Transverse colon (tissue), 4 donors: ENCODE results near the gene TAOK3. TPM values are rescaled to one million over a fixed set of nuclear protein-coding genes. Genes with fewer than 3 reads are reported as not detected.
A peak's percentile ranks its signal among the peaks of the same experiment; 100 is the strongest.
"Not testable (repeated sequence)": the region's sequence is repeated elsewhere in the genome, so short reads cannot be mapped to it uniquely, and the experiment has no call there.

ENCODE experiments used
- DNase-seq: peaks from one replicate; pipeline ENCODE4 v3.0.0-alpha.2; 2019
- H3K27ac ChIP-seq, 4 donors: fragments of 200-600 bp; sonication (generic); 2 replicates each; pipeline ENCODE4 v1.5.1; 2016 to 2018; ENCODE audit warnings: inconsistent platforms in 4 of 4
- H3K27me3 ChIP-seq: fragments of 200-600 bp; sonication (generic); 2 replicates; pipeline ENCODE4 v1.5.1; 2017; ENCODE audit warnings: inconsistent platforms
- H3K36me3 ChIP-seq, 4 donors: fragments of 200-600 bp; sonication (generic); 2 replicates each; pipeline ENCODE4 v1.5.1; 2017 to 2019; ENCODE audit warnings: inconsistent platforms in 4 of 4
- H3K4me1 ChIP-seq, 4 donors: fragments of 200-600 bp; sonication (generic); 2 replicates each; pipeline ENCODE4 v1.5.1; 2017 to 2020; ENCODE audit warnings: inconsistent platforms in 4 of 4
- H3K4me3 ChIP-seq, 4 donors: fragments of 200-600 bp; sonication (generic); 1 replicate in 1 of 4; 2 replicates in 3 of 4; pipeline versions ENCODE4 v1.5.1 to v1.6.1; 2017 to 2019; ENCODE audit warnings: inconsistent platforms in 4 of 4
- H3K9me3 ChIP-seq, 2 donors: fragments of 200-600 bp; sonication (generic); 2 replicates each; pipeline ENCODE4 v1.5.1; 2017 to 2019; ENCODE audit warnings: inconsistent platforms in 2 of 2
- CTCF ChIP-seq, 5 experiments: fragments of 200-600 bp in 3 of 5; fragments of 450-650 bp in 2 of 5; sonication (generic) in 3 of 5; IDR thresholded peaks; 1 replicate in 2 of 5; 2 replicates in 3 of 5; pipeline ENCODE4 v1.5.1; 2016 to 2017; ENCODE audit warnings: antibody characterized with exemption in 5 of 5, inconsistent platforms in 3 of 5, mild to moderate bottlenecking in 2 of 5, moderate library complexity in 1 of 5
- EP300 ChIP-seq: sonication (generic); formaldehyde crosslinking; IDR thresholded peaks from one replicate; pipeline ENCODE4 v1.6.1; 2017; ENCODE audit warnings: antibody characterized with exemption, low read depth
- POLR2A ChIP-seq: fragments of 450-650 bp; IDR thresholded peaks from one replicate; pipeline ENCODE4 v1.6.1; 2016; ENCODE audit warnings: antibody characterized with exemption, mild to moderate bottlenecking, moderate library complexity
- POLR2AphosphoS5 ChIP-seq, 3 donors: sonication (generic); formaldehyde crosslinking; IDR thresholded peaks; one replicate each; pipeline ENCODE4 v1.6.1; 2016; ENCODE audit warnings: antibody characterized with exemption in 3 of 3
- WGBS, 2 donors: methylation state at CpG; one replicate each; pipeline ENCODE4 v1.1.5; 2018; ENCODE audit warnings: low coverage in 1 of 2; 5-methylcytosine and 5-hydroxymethylcytosine counted together
- in situ Hi-C, 4 donors: fragments of 200-750 bp; cut with MboI; loops; one replicate each; pipeline versions ENCODE4 v1.15.0 to v1.15.1; 2017; ENCODE audit warnings: low sequenced_read_pairs in 3 of 4, low pct_ligation_motif_present in 1 of 4, low pct_unique_long_range_greater_than_20kb in 1 of 4
- intact Hi-C: fragments of 100-400 bp; cut with DNase I; formaldehyde crosslinking; loops from one replicate; pipeline ENCODE4 v1.15.1; 2023; ENCODE audit warnings: low total_unique reads
- total RNA-seq, 4 donors: library from RNA; depleted of rRNA; stranded (reverse); fragments of >200 nt; gene quantifications; one replicate each; pipeline ENCODE4 v1.1.0, GENCODE V29; 2016

The TAOK3 gene
- total RNA-seq, 4 donors from 2014 or later: 40.4 to 93.2 (median 79.2) TPM

GRCh38 chr12:118355843-118356242, 16.9 kb downstream of the TAOK3 start:
- H3K4me3 ChIP-seq: no peak overlapping the region

GRCh38 chr12:118354903-118355302, 17.8 kb downstream of the TAOK3 start:
- intact Hi-C loops (no loop called here), in situ Hi-C loops (loop anchor here in 1 of 4 donors (25.0 kb wide), 1 partner anchor 168 kb away; no protein-coding TSS in a partner anchor)
- no peaks in the 10 kb centered on the region for H3K36me3 ChIP-seq
- TF ChIP-seq EP300 (no peak), POLR2AphosphoS5 (IDR thresholded peaks at IDR 0.05) (no peak), POLR2A (no peak), CTCF (IDR thresholded peaks at IDR 0.05) (no peak)
- WGBS, 2 donors: 89 to 90% methylated on average over 1 of the region's 1 CpG
- no peaks in the 10 kb centered on the region for H3K9me3 ChIP-seq
- H3K4me3 ChIP-seq: no peak overlapping the region
- H3K27ac ChIP-seq: no peak overlapping the region
- DNase-seq: no peak
- H3K27me3 ChIP-seq: no peaks in the 10 kb centered on the region
- H3K4me1 ChIP-seq: peaks cover 19 to 39% (median 28%) of the 10 kb centered on the region in 4 donors

More at GRCh38 chr12:118355843-118356242, 16.9 kb downstream of the TAOK3 start:
- in situ Hi-C loops (loop anchor here in 1 of 4 donors (25.0 kb wide), 1 partner anchor 169 kb away; no protein-coding TSS in a partner anchor), intact Hi-C loops (no loop called here)
- Histone ChIP-seq H3K27me3 (no peaks in the 10 kb centered on the region), H3K27ac (peak overlapping the region in 1 of 4 donors; percentile 81), H3K36me3 (no peaks in the 10 kb centered on the region), H3K9me3 (no peaks in the 10 kb centered on the region), H3K4me1 (peaks cover 19 to 39% (median 29%) of the 10 kb centered on the region in 4 donors)
- WGBS, 2 donors: 84 to 95% methylated on average over 1 of the region's 1 CpG
- TF ChIP-seq CTCF (IDR thresholded peaks at IDR 0.05): no peak
- no peak for TF ChIP-seq POLR2AphosphoS5 (IDR thresholded peaks at IDR 0.05)
- no peak for TF ChIP-seq POLR2A
- no peak for TF ChIP-seq EP300
- DNase-seq: no peak

GRCh38 chr12:118354503-118354902, 18.2 kb downstream of the TAOK3 start:
- H3K27ac ChIP-seq, H3K27me3 ChIP-seq, H3K4me3 ChIP-seq, H3K9me3 ChIP-seq, DNase-seq, intact Hi-C loops, H3K36me3 ChIP-seq: not testable (repeated sequence)
- in situ Hi-C loops: loop anchor here in 1 of 4 donors (25.0 kb wide), 1 partner anchor 167 kb away; no protein-coding TSS in a partner anchor
- 94 to 100% methylated on average over 1 to 4 of the region's 4 CpGs for WGBS, 2 donors
- peaks cover 19 to 39% (median 26%) of the 10 kb centered on the region in 4 donors for H3K4me1 ChIP-seq

GRCh38 chr12:118353721-118354120, 19.0 kb downstream of the TAOK3 start:
- in situ Hi-C loops (loop anchor here in 1 of 4 donors (25.0 kb wide), 1 partner anchor 166 kb away; no protein-coding TSS in a partner anchor), intact Hi-C loops (no loop called here)
- H3K9me3 ChIP-seq: no peaks in the 10 kb centered on the region
- peaks cover 19 to 34% (median 26%) of the 10 kb centered on the region in 4 donors for H3K4me1 ChIP-seq
- no peak overlapping the region for H3K27ac ChIP-seq
- TF ChIP-seq EP300 (no peak), POLR2AphosphoS5 (IDR thresholded peaks at IDR 0.05) (no peak), CTCF (IDR thresholded peaks at IDR 0.05) (no peak), POLR2A (no peak)
- 84 to 90% methylated on average over 4 of the region's 4 CpGs for WGBS, 2 donors
- no peak for DNase-seq
- H3K4me3 ChIP-seq: no peak overlapping the region
- H3K36me3 ChIP-seq: no peaks in the 10 kb centered on the region
- H3K27me3 ChIP-seq: no peaks in the 10 kb centered on the region
